GM23338 (cell line): ENCODE measurements around the gene CFAP90. TPM values are rescaled to one million over a fixed set of nuclear protein-coding genes. Genes with fewer than 3 reads are reported as not detected.

Source experiments
- ATAC-seq: fragments of 200-7000 bp; cut with Tn5 transposase; 3 replicates; pipeline ENCODE4 v1.9.1; 2020
- DNase-seq: peaks from one replicate; pipeline ENCODE4 v3.0.0-alpha.2; 2015; ENCODE audit warnings: low spot score
- H2AFZ ChIP-seq: fragments of 200-600 bp; sonication (generic); 2 replicates; pipeline ENCODE4 v1.8.0; 2016; ENCODE audit warnings: antibody characterized with exemption, mild to moderate bottlenecking, moderate library complexity
- H3F3A ChIP-seq: fragments of 200-600 bp; sonication (generic); replicated peaks from 2 replicates; pipeline ENCODE4 v1.8.0; 2017; ENCODE audit warnings: antibody characterized with exemption, mixed run types, low read depth
- H3K27ac ChIP-seq: fragments of 200-600 bp; sonication (generic); 2 replicates; pipeline ENCODE4 v1.6.1; 2016; ENCODE audit warnings: low read depth
- H3K27me3 ChIP-seq: fragments of 200-600 bp; sonication (generic); 2 replicates; pipeline ENCODE4 v1.8.0; 2016; ENCODE audit warnings: mild to moderate bottlenecking, mixed run types, moderate library complexity; ENCODE audit not compliant: insufficient read depth
- H3K36me3 ChIP-seq: fragments of 200-600 bp; sonication (generic); 2 replicates; pipeline ENCODE4 v1.8.0; 2016; ENCODE audit warnings: mild to moderate bottlenecking; ENCODE audit not compliant: insufficient read depth
- H3K4me1 ChIP-seq: fragments of 200-600 bp; sonication (generic); 2 replicates; pipeline ENCODE4 v1.8.0; 2016; ENCODE audit warnings: mild to moderate bottlenecking, moderate library complexity; ENCODE audit not compliant: insufficient read depth
- H3K4me2 ChIP-seq: fragments of 200-600 bp; sonication (generic); 2 replicates; pipeline ENCODE4 v1.7.1; 2017; ENCODE audit warnings: mixed run types
- H3K4me3 ChIP-seq: fragments of 200-600 bp; sonication (generic); 2 replicates; pipeline ENCODE4 v1.6.1; 2016; ENCODE audit warnings: mixed run types
- H3K79me2 ChIP-seq: fragments of 200-600 bp; sonication (generic); replicated peaks from 2 replicates; pipeline ENCODE4 v1.8.0; 2017; ENCODE audit warnings: mild to moderate bottlenecking; ENCODE audit not compliant: insufficient read depth
- H3K9me2 ChIP-seq: fragments of 200-600 bp; sonication (generic); 2 replicates; pipeline ENCODE4 v1.8.0; 2017; ENCODE audit not compliant: insufficient read depth
- H4K20me1 ChIP-seq: fragments of 200-600 bp; sonication (generic); replicated peaks from 2 replicates; pipeline ENCODE4 v1.8.0; 2017; ENCODE audit warnings: mild to moderate bottlenecking; ENCODE audit not compliant: insufficient read depth
- H3K27ac Mint-ChIP-seq: 2 replicates; pipeline ENCODE4 v1.8.0; 2020; ENCODE audit warnings: inconsistent platforms, mild to moderate bottlenecking, moderate library complexity, mixed read lengths
- H3K27me3 Mint-ChIP-seq: 3 replicates; pipeline ENCODE4 v1.8.0; 2022; ENCODE audit warnings: low read depth, mild to moderate bottlenecking, moderate library complexity, mixed read lengths, inconsistent platforms; ENCODE audit not compliant: insufficient read depth, poor library complexity
- H3K36me3 Mint-ChIP-seq: 3 replicates; pipeline ENCODE4 v1.8.0; 2021; ENCODE audit warnings: low read depth, mild to moderate bottlenecking, inconsistent platforms, moderate library complexity, mixed read lengths
- H3K4me1 Mint-ChIP-seq: 3 replicates; pipeline ENCODE4 v1.8.0; 2020; ENCODE audit warnings: mild to moderate bottlenecking, inconsistent platforms, mixed read lengths
- H3K4me3 Mint-ChIP-seq: 3 replicates; pipeline ENCODE4 v1.8.0; 2021; ENCODE audit warnings: moderate library complexity, mild to moderate bottlenecking, inconsistent platforms, mixed read lengths
- H3K9me3 Mint-ChIP-seq: 3 replicates; pipeline ENCODE4 v1.8.0; 2020; ENCODE audit warnings: moderate library complexity, mild to moderate bottlenecking, inconsistent platforms, mixed read lengths
- CREB1 ChIP-seq: fragments of 250-450 bp; sonication (Bioruptor Pico); IDR thresholded peaks from 2 replicates; pipeline ENCODE4 v1.5.0; 2020; ENCODE audit warnings: low read depth, mild to moderate bottlenecking, moderate library complexity
- EZH2 ChIP-seq: fragments of 200-600 bp; sonication (generic); IDR thresholded peaks from one replicate; pipeline ENCODE4 v1.8.0; 2017; ENCODE audit warnings: antibody characterized with exemption, mild to moderate bottlenecking, low read depth; ENCODE audit not compliant: unreplicated experiment
- EZH2phosphoT487 ChIP-seq: fragments of 200-600 bp; sonication (generic); IDR thresholded peaks from one replicate; pipeline ENCODE4 v1.8.1; 2018; ENCODE audit warnings: antibody characterized with exemption; ENCODE audit not compliant: unreplicated experiment
- JUNB ChIP-seq: IDR thresholded peaks from one replicate; pipeline ENCODE4 v1.6.1; 2016; ENCODE audit warnings: antibody characterized with exemption; ENCODE audit not compliant: unreplicated experiment
- NANOG ChIP-seq: IDR thresholded peaks from 2 replicates; pipeline ENCODE4 v1.6.1; 2016; ENCODE audit warnings: antibody characterized with exemption, borderline replicate concordance
- POLR2AphosphoS5 ChIP-seq: IDR thresholded peaks from 2 replicates; pipeline ENCODE4 v1.6.1; 2016; ENCODE audit warnings: antibody characterized with exemption, low read depth
- STAT1 ChIP-seq: IDR thresholded peaks from one replicate; pipeline ENCODE4 v1.6.1; 2016; ENCODE audit warnings: antibody characterized with exemption; ENCODE audit not compliant: unreplicated experiment
- ZNF114 ChIP-seq: fragments of 250-450 bp; sonication (Bioruptor Pico); IDR thresholded peaks from 2 replicates; pipeline ENCODE4 v1.5.0; 2020; ENCODE audit warnings: mild to moderate bottlenecking, moderate library complexity
- ZNF331 ChIP-seq: fragments of 250-450 bp; sonication (Bioruptor Pico); IDR thresholded peaks from 2 replicates; pipeline ENCODE4 v1.5.0; 2020; ENCODE audit warnings: low read depth, mild to moderate bottlenecking, moderate library complexity
- polyA plus RNA-seq: library from polyadenylated mRNA; unstranded; fragments of >200 nt; fragmentation: Nextera tagmentation; extraction: Ambion mirVana; gene quantifications from 2 replicates; pipeline ENCODE4 v1.2.1, GENCODE V29; 2016
- total RNA-seq: library from RNA; depleted of rRNA; stranded (reverse); fragments of >200 nt; shearing (Covaris generic); gene quantifications from 2 replicates; pipeline ENCODE4 v1.2.3, GENCODE V29; 2014
- TF ChIP-seq, protein P1 (sequence below), 2 experiments: fragments of 200-600 bp in 1 of 2; sonication (generic) in 1 of 2; conservative IDR thresholded peaks; 2 replicates each; pipeline versions ENCODE4 v1.5.1 to v1.6.1; 2016 to 2017; ENCODE audit warnings: antibody characterized with exemption in 2 of 2, low read depth in 2 of 2, mild to moderate bottlenecking in 2 of 2, moderate library complexity in 1 of 2
- TF ChIP-seq, protein P2 (sequence below): IDR thresholded peaks from one replicate; pipeline ENCODE4 v1.6.1; 2018; ENCODE audit warnings: antibody characterized with exemption; ENCODE audit not compliant: unreplicated experiment
- TF ChIP-seq, protein P3 (sequence below): IDR thresholded peaks from 2 replicates; pipeline ENCODE4 v1.6.1; 2016; ENCODE audit warnings: antibody characterized with exemption
- TF ChIP-seq, protein P4 (sequence below): fragments of 250-450 bp; sonication (Bioruptor Pico); IDR thresholded peaks from 2 replicates; pipeline ENCODE4 v1.5.0; 2020; ENCODE audit warnings: mild to moderate bottlenecking, moderate library complexity

Gene CFAP90
- total and polyA plus RNA-seq, 2 experiments from 2014 or later: 0.10 to 1.0 TPM

DNA sequence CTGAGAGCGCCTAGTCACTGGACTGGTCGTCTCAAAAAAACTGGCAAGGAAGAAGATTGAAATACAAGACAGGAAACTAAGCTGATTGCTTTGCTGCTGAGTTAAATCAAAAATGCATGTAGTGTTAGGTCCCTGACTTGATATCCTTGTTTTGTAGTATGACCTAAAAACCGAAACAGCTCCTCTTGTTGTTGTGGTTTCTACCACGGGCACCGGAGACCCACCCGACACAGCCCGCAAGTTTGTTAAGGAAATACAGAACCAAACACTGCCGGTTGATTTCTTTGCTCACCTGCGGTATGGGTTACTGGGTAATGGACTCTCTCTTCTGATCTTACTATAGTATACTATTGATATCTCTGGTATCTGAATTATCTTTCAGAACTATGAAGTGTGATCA is 22.3 kb upstream of the CFAP90 start (continued):
- TF ChIP-seq, protein P1, sequence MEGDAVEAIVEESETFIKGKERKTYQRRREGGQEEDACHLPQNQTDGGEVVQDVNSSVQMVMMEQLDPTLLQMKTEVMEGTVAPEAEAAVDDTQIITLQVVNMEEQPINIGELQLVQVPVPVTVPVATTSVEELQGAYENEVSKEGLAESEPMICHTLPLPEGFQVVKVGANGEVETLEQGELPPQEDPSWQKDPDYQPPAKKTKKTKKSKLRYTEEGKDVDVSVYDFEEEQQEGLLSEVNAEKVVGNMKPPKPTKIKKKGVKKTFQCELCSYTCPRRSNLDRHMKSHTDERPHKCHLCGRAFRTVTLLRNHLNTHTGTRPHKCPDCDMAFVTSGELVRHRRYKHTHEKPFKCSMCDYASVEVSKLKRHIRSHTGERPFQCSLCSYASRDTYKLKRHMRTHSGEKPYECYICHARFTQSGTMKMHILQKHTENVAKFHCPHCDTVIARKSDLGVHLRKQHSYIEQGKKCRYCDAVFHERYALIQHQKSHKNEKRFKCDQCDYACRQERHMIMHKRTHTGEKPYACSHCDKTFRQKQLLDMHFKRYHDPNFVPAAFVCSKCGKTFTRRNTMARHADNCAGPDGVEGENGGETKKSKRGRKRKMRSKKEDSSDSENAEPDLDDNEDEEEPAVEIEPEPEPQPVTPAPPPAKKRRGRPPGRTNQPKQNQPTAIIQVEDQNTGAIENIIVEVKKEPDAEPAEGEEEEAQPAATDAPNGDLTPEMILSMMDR (conservative IDR thresholded peaks at IDR 0.05; ENCODE audit: low read depth in 2 of 2): no peak
- TF ChIP-seq STAT1: no peak

DNA sequence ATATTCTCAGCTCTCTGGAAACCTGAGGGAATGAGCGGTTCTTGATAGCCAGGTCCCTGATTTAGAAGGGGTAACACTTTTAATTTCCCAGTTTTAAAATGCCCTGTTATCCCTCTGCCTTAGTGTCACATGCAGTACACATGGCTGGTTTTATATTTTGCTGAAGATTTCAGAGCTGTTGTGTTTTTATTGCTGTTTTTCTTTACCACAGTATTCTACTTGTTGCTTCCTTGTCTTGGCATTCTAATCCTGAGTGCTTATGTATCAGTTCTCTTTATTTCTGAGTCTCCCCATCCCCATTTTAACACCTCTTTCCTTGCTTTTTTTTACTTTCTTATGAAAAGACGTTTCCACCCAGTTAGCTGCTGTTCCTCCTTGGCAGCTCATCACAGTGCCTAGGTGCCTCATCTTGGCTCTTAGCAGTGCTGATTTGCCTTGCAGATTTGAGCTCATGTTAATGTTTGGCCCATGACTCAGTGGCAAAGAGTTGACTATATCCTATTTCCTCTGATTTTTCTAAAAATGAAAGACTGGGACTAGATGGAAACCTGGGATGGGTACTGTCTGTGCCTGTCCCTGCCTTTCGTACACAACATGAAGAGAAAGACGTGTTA is 21.7 kb upstream of the CFAP90 start:
- H3K9me2 ChIP-seq: no peaks in the 10 kb centered on the region
- H3F3A ChIP-seq: no peaks in the 10 kb centered on the region
- peaks cover 32% of the 10 kb centered on the region; the same call in 1 of the 2 replicates for H3K36me3 ChIP-seq
- H2AFZ ChIP-seq: no peak overlapping the region
- H3K27ac ChIP-seq: no peak overlapping the region
- Mint-ChIP-seq H3K36me3 (peaks cover 36% of the 10 kb centered on the region), H3K4me1 (peaks cover 15% of the 10 kb centered on the region), H3K27me3 (peaks cover 2% of the 10 kb centered on the region), H3K4me3 (no peak overlapping the region), H3K27ac (no peak overlapping the region; the same call in 1 of the 2 replicates), H3K9me3 (peaks cover 4% of the 10 kb centered on the region; the same call in 1 of the 3 replicates)
- peaks cover 54% of the 10 kb centered on the region for H4K20me1 ChIP-seq
- ATAC-seq: no peak
- H3K27me3 ChIP-seq: no peaks in the 10 kb centered on the region
- TF ChIP-seq ZNF331 (CRISPR knock-in tag) (no peak), STAT1 (no peak), JUNB (no peak), CREB1 (no peak), POLR2AphosphoS5 (no peak), EZH2 (no peak), EZH2phosphoT487 (no peak), ZNF114 (CRISPR knock-in tag) (no peak), NANOG (no peak)
- TF ChIP-seq, protein P2, sequence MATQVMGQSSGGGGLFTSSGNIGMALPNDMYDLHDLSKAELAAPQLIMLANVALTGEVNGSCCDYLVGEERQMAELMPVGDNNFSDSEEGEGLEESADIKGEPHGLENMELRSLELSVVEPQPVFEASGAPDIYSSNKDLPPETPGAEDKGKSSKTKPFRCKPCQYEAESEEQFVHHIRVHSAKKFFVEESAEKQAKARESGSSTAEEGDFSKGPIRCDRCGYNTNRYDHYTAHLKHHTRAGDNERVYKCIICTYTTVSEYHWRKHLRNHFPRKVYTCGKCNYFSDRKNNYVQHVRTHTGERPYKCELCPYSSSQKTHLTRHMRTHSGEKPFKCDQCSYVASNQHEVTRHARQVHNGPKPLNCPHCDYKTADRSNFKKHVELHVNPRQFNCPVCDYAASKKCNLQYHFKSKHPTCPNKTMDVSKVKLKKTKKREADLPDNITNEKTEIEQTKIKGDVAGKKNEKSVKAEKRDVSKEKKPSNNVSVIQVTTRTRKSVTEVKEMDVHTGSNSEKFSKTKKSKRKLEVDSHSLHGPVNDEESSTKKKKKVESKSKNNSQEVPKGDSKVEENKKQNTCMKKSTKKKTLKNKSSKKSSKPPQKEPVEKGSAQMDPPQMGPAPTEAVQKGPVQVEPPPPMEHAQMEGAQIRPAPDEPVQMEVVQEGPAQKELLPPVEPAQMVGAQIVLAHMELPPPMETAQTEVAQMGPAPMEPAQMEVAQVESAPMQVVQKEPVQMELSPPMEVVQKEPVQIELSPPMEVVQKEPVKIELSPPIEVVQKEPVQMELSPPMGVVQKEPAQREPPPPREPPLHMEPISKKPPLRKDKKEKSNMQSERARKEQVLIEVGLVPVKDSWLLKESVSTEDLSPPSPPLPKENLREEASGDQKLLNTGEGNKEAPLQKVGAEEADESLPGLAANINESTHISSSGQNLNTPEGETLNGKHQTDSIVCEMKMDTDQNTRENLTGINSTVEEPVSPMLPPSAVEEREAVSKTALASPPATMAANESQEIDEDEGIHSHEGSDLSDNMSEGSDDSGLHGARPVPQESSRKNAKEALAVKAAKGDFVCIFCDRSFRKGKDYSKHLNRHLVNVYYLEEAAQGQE: no peak
- TF ChIP-seq, protein P3, sequence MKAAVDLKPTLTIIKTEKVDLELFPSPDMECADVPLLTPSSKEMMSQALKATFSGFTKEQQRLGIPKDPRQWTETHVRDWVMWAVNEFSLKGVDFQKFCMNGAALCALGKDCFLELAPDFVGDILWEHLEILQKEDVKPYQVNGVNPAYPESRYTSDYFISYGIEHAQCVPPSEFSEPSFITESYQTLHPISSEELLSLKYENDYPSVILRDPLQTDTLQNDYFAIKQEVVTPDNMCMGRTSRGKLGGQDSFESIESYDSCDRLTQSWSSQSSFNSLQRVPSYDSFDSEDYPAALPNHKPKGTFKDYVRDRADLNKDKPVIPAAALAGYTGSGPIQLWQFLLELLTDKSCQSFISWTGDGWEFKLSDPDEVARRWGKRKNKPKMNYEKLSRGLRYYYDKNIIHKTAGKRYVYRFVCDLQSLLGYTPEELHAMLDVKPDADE: no peak
- TF ChIP-seq, protein P4, sequence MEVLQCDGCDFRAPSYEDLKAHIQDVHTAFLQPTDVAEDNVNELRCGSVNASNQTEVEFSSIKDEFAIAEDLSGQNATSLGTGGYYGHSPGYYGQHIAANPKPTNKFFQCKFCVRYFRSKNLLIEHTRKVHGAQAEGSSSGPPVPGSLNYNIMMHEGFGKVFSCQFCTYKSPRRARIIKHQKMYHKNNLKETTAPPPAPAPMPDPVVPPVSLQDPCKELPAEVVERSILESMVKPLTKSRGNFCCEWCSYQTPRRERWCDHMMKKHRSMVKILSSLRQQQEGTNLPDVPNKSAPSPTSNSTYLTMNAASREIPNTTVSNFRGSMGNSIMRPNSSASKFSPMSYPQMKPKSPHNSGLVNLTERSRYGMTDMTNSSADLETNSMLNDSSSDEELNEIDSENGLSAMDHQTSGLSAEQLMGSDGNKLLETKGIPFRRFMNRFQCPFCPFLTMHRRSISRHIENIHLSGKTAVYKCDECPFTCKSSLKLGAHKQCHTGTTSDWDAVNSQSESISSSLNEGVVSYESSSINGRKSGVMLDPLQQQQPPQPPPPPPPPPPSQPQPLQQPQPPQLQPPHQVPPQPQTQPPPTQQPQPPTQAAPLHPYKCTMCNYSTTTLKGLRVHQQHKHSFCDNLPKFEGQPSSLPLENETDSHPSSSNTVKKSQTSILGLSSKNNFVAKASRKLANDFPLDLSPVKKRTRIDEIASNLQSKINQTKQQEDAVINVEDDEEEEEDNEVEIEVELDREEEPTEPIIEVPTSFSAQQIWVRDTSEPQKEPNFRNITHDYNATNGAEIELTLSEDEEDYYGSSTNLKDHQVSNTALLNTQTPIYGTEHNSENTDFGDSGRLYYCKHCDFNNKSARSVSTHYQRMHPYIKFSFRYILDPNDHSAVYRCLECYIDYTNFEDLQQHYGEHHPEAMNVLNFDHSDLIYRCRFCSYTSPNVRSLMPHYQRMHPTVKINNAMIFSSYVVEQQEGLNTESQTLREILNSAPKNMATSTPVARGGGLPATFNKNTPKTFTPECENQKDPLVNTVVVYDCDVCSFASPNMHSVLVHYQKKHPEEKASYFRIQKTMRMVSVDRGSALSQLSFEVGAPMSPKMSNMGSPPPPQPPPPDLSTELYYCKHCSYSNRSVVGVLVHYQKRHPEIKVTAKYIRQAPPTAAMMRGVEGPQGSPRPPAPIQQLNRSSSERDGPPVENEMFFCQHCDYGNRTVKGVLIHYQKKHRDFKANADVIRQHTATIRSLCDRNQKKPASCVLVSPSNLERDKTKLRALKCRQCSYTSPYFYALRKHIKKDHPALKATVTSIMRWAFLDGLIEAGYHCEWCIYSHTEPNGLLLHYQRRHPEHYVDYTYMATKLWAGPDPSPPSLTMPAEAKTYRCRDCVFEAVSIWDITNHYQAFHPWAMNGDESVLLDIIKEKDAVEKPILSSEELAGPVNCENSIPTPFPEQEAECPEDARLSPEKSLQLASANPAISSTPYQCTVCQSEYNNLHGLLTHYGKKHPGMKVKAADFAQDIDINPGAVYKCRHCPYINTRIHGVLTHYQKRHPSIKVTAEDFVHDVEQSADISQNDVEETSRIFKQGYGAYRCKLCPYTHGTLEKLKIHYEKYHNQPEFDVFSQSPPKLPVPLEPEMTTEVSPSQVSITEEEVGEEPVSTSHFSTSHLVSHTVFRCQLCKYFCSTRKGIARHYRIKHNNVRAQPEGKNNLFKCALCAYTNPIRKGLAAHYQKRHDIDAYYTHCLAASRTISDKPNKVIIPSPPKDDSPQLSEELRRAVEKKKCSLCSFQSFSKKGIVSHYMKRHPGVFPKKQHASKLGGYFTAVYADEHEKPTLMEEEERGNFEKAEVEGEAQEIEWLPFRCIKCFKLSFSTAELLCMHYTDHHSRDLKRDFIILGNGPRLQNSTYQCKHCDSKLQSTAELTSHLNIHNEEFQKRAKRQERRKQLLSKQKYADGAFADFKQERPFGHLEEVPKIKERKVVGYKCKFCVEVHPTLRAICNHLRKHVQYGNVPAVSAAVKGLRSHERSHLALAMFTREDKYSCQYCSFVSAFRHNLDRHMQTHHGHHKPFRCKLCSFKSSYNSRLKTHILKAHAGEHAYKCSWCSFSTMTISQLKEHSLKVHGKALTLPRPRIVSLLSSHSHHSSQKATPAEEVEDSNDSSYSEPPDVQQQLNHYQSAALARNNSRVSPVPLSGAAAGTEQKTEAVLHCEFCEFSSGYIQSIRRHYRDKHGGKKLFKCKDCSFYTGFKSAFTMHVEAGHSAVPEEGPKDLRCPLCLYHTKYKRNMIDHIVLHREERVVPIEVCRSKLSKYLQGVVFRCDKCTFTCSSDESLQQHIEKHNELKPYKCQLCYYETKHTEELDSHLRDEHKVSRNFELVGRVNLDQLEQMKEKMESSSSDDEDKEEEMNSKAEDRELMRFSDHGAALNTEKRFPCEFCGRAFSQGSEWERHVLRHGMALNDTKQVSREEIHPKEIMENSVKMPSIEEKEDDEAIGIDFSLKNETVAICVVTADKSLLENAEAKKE (CRISPR knock-in tag): no peak
- DNase-seq: no peak
- H3K4me3 ChIP-seq: no peak overlapping the region
- H3K4me1 ChIP-seq: peaks cover 18% of the 10 kb centered on the region; the same call in 1 of the 2 replicates
- no peak overlapping the region for H3K4me2 ChIP-seq
- H3K79me2 ChIP-seq: peaks cover 86% of the 10 kb centered on the region
